Activated B cell treated with CpG ODN at 0.5 μM for 24 hours (primary cell): ENCODE results near the gene MARK4. TPM values are rescaled to one million over a fixed set of nuclear protein-coding genes. Genes with fewer than 3 reads are reported as not detected.

Experiments
- ATAC-seq: fragments of 200-7000 bp; cut with Tn5 transposase; one replicate; pipeline ENCODE4 v1.10.0; 2021; ENCODE audit warnings: low read depth, mild to moderate bottlenecking, moderate library complexity
- CTCF ChIA-PET: fragments of 350-600 bp; sonication (Branson Sonifier 250); formaldehyde crosslinking; loops from one replicate; lab custom pipeline; 2021; ENCODE audit warnings: antibody characterized with exemption; lab: Charles Lee
- POLR2A ChIA-PET: fragments of 350-600 bp; sonication (Branson Sonifier 250); formaldehyde crosslinking; loops from one replicate; lab custom pipeline; 2021; ENCODE audit warnings: antibody characterized with exemption; lab: Charles Lee
- DNase-seq: peaks from one replicate; pipeline ENCODE4 v3.0.0; 2022
- H3K27ac Mint-ChIP-seq: one replicate; pipeline ENCODE4 v1.8.0; 2020; ENCODE audit warnings: mixed read lengths
- H3K27me3 Mint-ChIP-seq: one replicate; pipeline ENCODE4 v1.8.0; 2021; ENCODE audit warnings: mixed read lengths
- H3K36me3 Mint-ChIP-seq: one replicate; pipeline ENCODE4 v1.8.0; 2021; ENCODE audit warnings: low read depth, mixed read lengths
- H3K4me1 Mint-ChIP-seq: one replicate; pipeline ENCODE4 v1.8.0; 2021; ENCODE audit warnings: mixed read lengths
- H3K4me3 Mint-ChIP-seq: one replicate; pipeline ENCODE4 v1.8.0; 2020; ENCODE audit warnings: mild to moderate bottlenecking, mixed read lengths
- H3K9me3 Mint-ChIP-seq: one replicate; pipeline ENCODE4 v1.8.0; 2020; ENCODE audit warnings: mixed read lengths
- intact Hi-C: fragments of 100-400 bp; cut with micrococcal nuclease; formaldehyde crosslinking; loops from one replicate; pipeline ENCODE4 v1.15.1; 2024
- total RNA-seq: library from RNA; stranded (reverse); gene quantifications from 2 replicates; pipeline ENCODE4 v1.2.3, GENCODE V29; 2022
- TF ChIP-seq, protein P1 (sequence below): fragments of 200-600 bp; IDR thresholded peaks from one replicate; pipeline ENCODE4 v1.8.0; 2022; ENCODE audit warnings: antibody characterized with exemption, mild to moderate bottlenecking

MARK4 gene
- total RNA-seq: 26.0 and 28.0 TPM in 2 replicates

DNA sequence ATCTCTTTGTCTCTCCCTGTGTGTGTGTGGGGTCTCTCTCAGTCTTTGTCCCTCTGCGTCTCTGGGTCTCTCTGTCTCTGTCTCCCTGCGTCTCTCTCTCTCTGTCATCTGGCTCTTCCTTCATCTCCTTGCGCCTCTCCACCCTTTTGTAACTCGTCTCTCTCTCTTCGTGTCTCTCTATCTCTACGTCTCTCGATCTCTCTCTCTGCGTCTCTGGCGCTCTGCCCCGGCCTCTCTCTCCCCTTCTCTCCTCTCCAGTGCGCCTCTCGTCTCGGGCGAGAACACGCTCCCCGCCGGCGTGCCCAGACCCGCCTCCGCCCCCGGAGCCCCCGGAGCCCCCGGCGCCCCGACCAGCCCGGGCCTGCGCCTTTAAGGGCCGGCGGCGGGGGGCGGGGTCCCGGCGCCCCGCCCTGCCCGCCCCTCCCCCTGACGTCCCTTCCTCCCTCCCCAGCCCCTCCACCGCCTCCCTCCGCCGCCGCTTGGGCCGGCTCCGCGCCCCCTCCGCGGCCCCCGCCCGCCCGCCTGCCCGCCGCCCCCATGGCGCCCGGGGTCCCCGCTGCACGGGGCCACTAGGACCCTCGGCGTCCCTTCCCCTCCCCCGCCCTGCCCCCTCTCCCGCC, at the start of gene MARK4:
Gene MARK4, plus strand, starts transcription at position 440 of the 620 bp plus-strand sequence. CDS start 318 bp downstream, outside the sequence.
- Mint-ChIP-seq H3K9me3 (no peaks in the 10 kb centered on the region), H3K36me3 (no peaks in the 10 kb centered on the region), H3K27ac (peak within 1 kb of the TSS; percentile 50), H3K4me3 (peak within 1 kb of the TSS; percentile 86), H3K27me3 (no peaks in the 10 kb centered on the region), H3K4me1 (peaks cover 39% of the 10 kb centered on the region)
- DNase-seq: peak; percentile 56
- TF ChIP-seq, protein P1, sequence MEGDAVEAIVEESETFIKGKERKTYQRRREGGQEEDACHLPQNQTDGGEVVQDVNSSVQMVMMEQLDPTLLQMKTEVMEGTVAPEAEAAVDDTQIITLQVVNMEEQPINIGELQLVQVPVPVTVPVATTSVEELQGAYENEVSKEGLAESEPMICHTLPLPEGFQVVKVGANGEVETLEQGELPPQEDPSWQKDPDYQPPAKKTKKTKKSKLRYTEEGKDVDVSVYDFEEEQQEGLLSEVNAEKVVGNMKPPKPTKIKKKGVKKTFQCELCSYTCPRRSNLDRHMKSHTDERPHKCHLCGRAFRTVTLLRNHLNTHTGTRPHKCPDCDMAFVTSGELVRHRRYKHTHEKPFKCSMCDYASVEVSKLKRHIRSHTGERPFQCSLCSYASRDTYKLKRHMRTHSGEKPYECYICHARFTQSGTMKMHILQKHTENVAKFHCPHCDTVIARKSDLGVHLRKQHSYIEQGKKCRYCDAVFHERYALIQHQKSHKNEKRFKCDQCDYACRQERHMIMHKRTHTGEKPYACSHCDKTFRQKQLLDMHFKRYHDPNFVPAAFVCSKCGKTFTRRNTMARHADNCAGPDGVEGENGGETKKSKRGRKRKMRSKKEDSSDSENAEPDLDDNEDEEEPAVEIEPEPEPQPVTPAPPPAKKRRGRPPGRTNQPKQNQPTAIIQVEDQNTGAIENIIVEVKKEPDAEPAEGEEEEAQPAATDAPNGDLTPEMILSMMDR: no peak
- ChIA-PET CTCF (no interaction called here), POLR2A (interaction anchor here (1.0 kb wide), 1 partner anchor 262 kb away, joined by 3 read pairs; no protein-coding TSS in a partner anchor)
- peak; percentile 79 for ATAC-seq
- intact Hi-C loops: loop anchor here (1.0 to 10.0 kb wide), 3 partner anchors 72 to 361 kb away; partner anchors contain the start of genes BLOC1S3, POLR1G, PPP1R13L and TRAPPC6A

DNA sequence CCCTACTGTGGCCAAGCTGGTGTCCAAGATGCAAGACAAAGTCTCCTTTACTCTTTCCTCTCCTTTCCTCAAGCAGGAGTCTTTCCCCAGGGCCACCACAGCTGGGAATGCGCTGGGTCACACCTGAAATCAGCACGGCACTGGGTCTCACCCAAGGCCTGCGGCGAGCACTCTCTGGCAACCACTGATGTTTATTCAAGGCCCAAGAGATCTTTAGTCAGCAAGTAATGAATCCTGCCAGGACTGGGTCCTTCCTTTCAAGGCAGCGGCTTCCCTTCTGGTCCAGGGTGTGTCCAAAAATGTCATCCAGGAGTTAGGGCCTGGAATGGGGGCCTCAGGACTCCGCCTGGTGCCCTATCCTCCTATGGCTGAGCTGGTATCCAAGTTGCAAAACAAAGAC, 48.4 kb upstream of the MARK4 start:
- H3K4me1 Mint-ChIP-seq: no peaks in the 10 kb centered on the region
- ATAC-seq: no peak
- POLR2A ChIA-PET: no interaction called here
- H3K27me3 Mint-ChIP-seq: no peaks in the 10 kb centered on the region
- peaks cover 2% of the 10 kb centered on the region for H3K36me3 Mint-ChIP-seq
- CTCF ChIA-PET: no interaction called here
- TF ChIP-seq, protein P1: no peak
- no peak overlapping the region for H3K4me3 Mint-ChIP-seq
- no peak overlapping the region for H3K27ac Mint-ChIP-seq
- intact Hi-C loops: no loop called here
- H3K9me3 Mint-ChIP-seq: peaks cover 2% of the 10 kb centered on the region
- no peak for DNase-seq

DNA sequence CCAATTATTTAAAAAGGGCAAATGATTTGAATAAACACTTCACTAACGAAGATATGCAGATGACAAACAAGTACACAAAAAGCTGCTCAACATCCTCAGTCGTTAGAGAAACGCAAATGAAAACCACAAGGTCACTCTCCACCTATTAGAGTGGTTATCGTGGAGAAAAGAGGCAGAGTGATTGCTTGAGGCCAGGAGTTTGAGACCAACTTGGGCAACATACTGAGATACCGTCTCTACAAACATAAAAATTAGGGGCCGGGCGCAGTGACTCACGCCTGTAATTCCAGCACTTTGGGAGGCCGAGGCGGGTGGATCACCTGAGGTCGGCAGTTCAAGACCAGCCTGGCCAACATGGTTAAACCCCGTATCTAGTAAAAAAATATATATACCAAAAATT, 45.3 kb upstream of the MARK4 start:
- no peak for ATAC-seq
- CTCF ChIA-PET: no interaction called here
- H3K36me3 Mint-ChIP-seq: peaks cover 2% of the 10 kb centered on the region

DNA sequence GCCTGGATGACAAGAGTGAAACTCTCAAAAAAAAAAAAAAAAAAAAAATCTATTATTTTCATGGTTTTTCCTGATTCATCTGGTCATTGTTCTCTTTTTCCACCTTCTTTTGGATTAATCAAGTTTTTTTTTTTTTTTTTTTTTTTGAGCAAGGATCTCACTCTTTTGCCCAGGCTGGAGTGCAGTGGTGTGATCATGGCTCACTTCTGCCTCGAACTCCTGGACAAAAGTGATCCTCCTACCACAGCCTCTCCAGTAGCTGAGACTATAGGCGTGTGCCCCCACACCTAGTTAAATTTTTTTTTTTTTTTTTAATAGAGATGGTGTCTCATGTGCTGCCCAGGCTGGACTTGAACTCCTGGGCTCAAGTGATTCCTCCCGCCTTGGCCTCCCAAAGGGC, 44.7 kb upstream of the MARK4 start:
- CTCF ChIA-PET: no interaction called here
- Mint-ChIP-seq H3K27me3 (no peaks in the 10 kb centered on the region), H3K4me3 (no peak overlapping the region), H3K36me3 (peaks cover 2% of the 10 kb centered on the region), H3K27ac (no peak overlapping the region), H3K4me1 (no peaks in the 10 kb centered on the region), H3K9me3 (peaks cover 2% of the 10 kb centered on the region)
- ATAC-seq: no peak
- no peak for DNase-seq
- intact Hi-C loops: no loop called here
- TF ChIP-seq, protein P1: no peak
- POLR2A ChIA-PET: no interaction called here

More for the DNA sequence above, 45.3 kb upstream of the MARK4 start:
- POLR2A ChIA-PET: no interaction called here
- no peak for DNase-seq
- Mint-ChIP-seq H3K4me3 (no peak overlapping the region), H3K9me3 (peaks cover 2% of the 10 kb centered on the region), H3K27ac (no peak overlapping the region), H3K27me3 (no peaks in the 10 kb centered on the region), H3K4me1 (no peaks in the 10 kb centered on the region)
- TF ChIP-seq, protein P1: no peak
- intact Hi-C loops: no loop called here

DNA sequence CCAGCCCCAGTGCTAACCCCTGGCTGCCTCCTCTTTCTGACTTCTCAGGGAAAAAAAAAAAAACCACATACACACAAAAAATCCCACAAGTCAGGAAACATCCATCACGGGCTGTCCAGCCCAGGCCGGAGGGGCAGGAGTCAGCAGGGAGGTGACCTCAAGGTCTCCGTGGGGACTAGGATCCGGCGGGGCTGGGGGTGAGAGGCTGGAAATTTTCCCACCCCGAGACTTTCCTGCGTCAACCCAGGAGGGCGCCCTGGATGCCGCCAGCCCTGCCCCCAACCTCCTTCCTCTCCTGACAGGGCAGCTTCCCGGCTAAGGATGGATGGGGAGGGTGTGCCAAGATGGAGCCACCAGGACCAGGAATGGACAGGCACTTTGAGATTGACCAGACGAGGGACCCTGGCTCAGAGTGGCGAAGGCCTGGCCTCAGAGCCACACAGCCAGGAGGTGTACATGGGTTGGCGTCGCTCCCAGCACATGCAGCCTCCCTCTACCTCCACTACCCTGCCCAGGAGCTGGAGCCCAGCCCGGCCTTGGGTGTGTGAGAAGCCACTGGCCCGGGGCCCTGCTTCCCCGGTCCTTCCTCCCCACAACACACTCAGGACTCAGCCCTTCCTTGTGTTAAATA, 39.2 kb upstream of the MARK4 start:
- Mint-ChIP-seq H3K4me1 (no peaks in the 10 kb centered on the region), H3K27ac (no peak overlapping the region), H3K9me3 (no peaks in the 10 kb centered on the region), H3K36me3 (no peaks in the 10 kb centered on the region), H3K4me3 (no peak overlapping the region), H3K27me3 (peaks cover 26% of the 10 kb centered on the region)
- intact Hi-C loops: no loop called here
- DNase-seq (no peak), ATAC-seq (no peak)
- TF ChIP-seq, protein P1: no peak
- CTCF ChIA-PET: no interaction called here
- POLR2A ChIA-PET: no interaction called here
